B cell (primary cell): ENCODE data around the gene ADAMTS17. TPM values are rescaled to one million over a fixed set of nuclear protein-coding genes. Genes with fewer than 3 reads are reported as not detected.

Source experiments
- ATAC-seq: fragments of 200-7000 bp; cut with Tn5 transposase; one replicate; pipeline ENCODE4 v1.10.0; 2021; ENCODE audit warnings: low read depth, mild to moderate bottlenecking, moderate number of reproducible peaks, moderate library complexity
- CTCF ChIA-PET: fragments of 350-600 bp; sonication (Branson Sonifier 250); formaldehyde crosslinking; loops from one replicate; lab custom pipeline; 2021; ENCODE audit warnings: antibody characterized with exemption, inconsistent platforms; lab: Charles Lee
- POLR2A ChIA-PET: fragments of 350-600 bp; sonication (Branson Sonifier 250); formaldehyde crosslinking; loops from one replicate; lab custom pipeline; 2021; ENCODE audit warnings: antibody characterized with exemption; lab: Charles Lee
- DNase-seq: peaks from one replicate; pipeline ENCODE4 v3.0.0; 2013
- H2AFZ ChIP-seq: 2 replicates; pipeline ENCODE4 v1.6.1; 2012; ENCODE audit warnings: mild to moderate bottlenecking, low read depth, low read length; ENCODE audit not compliant: insufficient read depth, poor library complexity, severe bottlenecking
- H3K27ac ChIP-seq, 2 donors: 1 replicate in 1 of 2; 2 replicates in 1 of 2; pipeline ENCODE4 v1.5.1; 2012 to 2013; ENCODE audit warnings: low read length in 2 of 2, mild to moderate bottlenecking in 2 of 2, moderate library complexity in 1 of 2
- H3K27me3 ChIP-seq, 4 experiments: fragments of 200-600 bp in 1 of 4; sonication (generic) in 1 of 4; replicated peaks in 1 of 4; 1 replicate in 2 of 4; 2 replicates in 2 of 4; pipeline versions ENCODE4 v1.6.1 to v1.7.0; 2013 to 2016; ENCODE audit warnings: low read length in 3 of 4, mild to moderate bottlenecking in 2 of 4, mixed read lengths in 1 of 4, moderate library complexity in 1 of 4; ENCODE audit not compliant: insufficient read depth in 4 of 4, control insufficient read depth in 3 of 4; ENCODE audit errors: control extremely low read depth in 1 of 4
- H3K36me3 ChIP-seq, 2 experiments: replicated peaks in 1 of 2; 1 replicate in 1 of 2; 2 replicates in 1 of 2; pipeline versions ENCODE4 v1.6.1 to v1.7.1; 2013; ENCODE audit warnings: low read length in 1 of 2; ENCODE audit not compliant: insufficient read depth in 2 of 2, control insufficient read depth in 1 of 2; ENCODE audit errors: control extremely low read depth in 1 of 2, extremely low read depth in 1 of 2
- H3K4me1 ChIP-seq, 2 donors: fragments of 200-600 bp in 1 of 2; sonication (generic) in 1 of 2; 1 replicate in 1 of 2; 2 replicates in 1 of 2; pipeline versions ENCODE4 v1.5.1 to v1.6.1; 2013 to 2017; ENCODE audit warnings: low read length in 2 of 2; ENCODE audit not compliant: control insufficient read depth in 2 of 2, insufficient read depth in 2 of 2
- H3K4me2 ChIP-seq: replicated peaks from 2 replicates; pipeline ENCODE3; 2012; ENCODE audit warnings: mild to moderate bottlenecking, low read depth, low read length; ENCODE audit not compliant: poor library complexity, severe bottlenecking
- H3K4me3 ChIP-seq, 5 experiments: fragments of 200-600 bp in 1 of 5; sonication (generic) in 1 of 5; 1 replicate in 3 of 5; 2 replicates in 2 of 5; pipeline versions ENCODE4 v1.5.1 to v1.7.0; 2011 to 2016; ENCODE audit warnings: low read length in 4 of 5, mild to moderate bottlenecking in 4 of 5, low read depth in 2 of 5, control low read depth in 1 of 5, moderate library complexity in 1 of 5; ENCODE audit not compliant: insufficient read depth in 1 of 5; ENCODE audit errors: control extremely low read depth in 1 of 5, extremely low read depth in 1 of 5
- H3K79me2 ChIP-seq: fragments of 200-600 bp; sonication (generic); one replicate; pipeline ENCODE4 v1.6.0; 2016; ENCODE audit warnings: low read length; ENCODE audit not compliant: control insufficient read depth, insufficient read depth
- H3K9ac ChIP-seq: fragments of 200-600 bp; sonication (generic); 2 replicates; pipeline ENCODE4 v1.6.1; 2017; ENCODE audit warnings: mild to moderate bottlenecking, low read length, moderate library complexity
- H3K9me3 ChIP-seq, 3 donors: one replicate each; pipeline versions ENCODE4 v1.6.1 to v1.7.1; 2013; ENCODE audit warnings: low read length in 2 of 3; ENCODE audit not compliant: control insufficient read depth in 2 of 3, insufficient read depth in 1 of 3; ENCODE audit errors: control extremely low read depth in 1 of 3
- H4K20me1 ChIP-seq: 2 replicates; pipeline ENCODE4 v1.6.0; 2012; ENCODE audit warnings: mild to moderate bottlenecking, low read length; ENCODE audit not compliant: insufficient read depth, control insufficient read depth, poor library complexity, severe bottlenecking
- H3K27ac Mint-ChIP-seq: one replicate; pipeline ENCODE4 v1.8.0; 2021; ENCODE audit warnings: mixed read lengths
- H3K27me3 Mint-ChIP-seq: one replicate; pipeline ENCODE4 v1.8.0; 2021; ENCODE audit warnings: mixed read lengths
- H3K4me1 Mint-ChIP-seq: one replicate; pipeline ENCODE4 v1.8.0; 2021; ENCODE audit warnings: mixed read lengths
- H3K4me3 Mint-ChIP-seq: one replicate; pipeline ENCODE4 v1.8.0; 2021; ENCODE audit warnings: mixed read lengths
- H3K9me3 Mint-ChIP-seq: one replicate; pipeline ENCODE4 v1.8.0; 2022; ENCODE audit warnings: mixed read lengths; ENCODE audit not compliant: insufficient read depth
- CTCF ChIP-seq: fragments of 200-600 bp; IDR thresholded peaks from one replicate; pipeline ENCODE4 v1.8.0; 2022; ENCODE audit warnings: antibody characterized with exemption, mild to moderate bottlenecking
- EZH2 ChIP-seq: IDR thresholded peaks from 2 replicates; pipeline ENCODE4 v1.6.1; 2012; ENCODE audit warnings: borderline replicate concordance, low read depth, mild to moderate bottlenecking, moderate library complexity, low read length; ENCODE audit not compliant: insufficient read depth, poor library complexity, severe bottlenecking
- WGBS: methylation state at CpG from one replicate; pipeline ENCODE4 v1.1.5; 2013; ENCODE audit warnings: missing lambda C conversion rate; ENCODE audit not compliant: insufficient coverage; 5-methylcytosine and 5-hydroxymethylcytosine counted together
- intact Hi-C: fragments of 100-400 bp; cut with micrococcal nuclease; formaldehyde crosslinking; loops from one replicate; pipeline ENCODE4 v1.10.0; 2022
- polyA plus RNA-seq: library from polyadenylated mRNA; depleted of rRNA; stranded (reverse); fragments of >200 nt; gene quantifications from 2 replicates; pipeline ENCODE4 v1.2.3, GENCODE V29; 2012
- total RNA-seq, 2 donors: library from RNA; stranded (reverse); fragments of 120-200 nt in 1 of 2; gene quantifications; 1 replicate in 1 of 2; 2 replicates in 1 of 2; pipeline versions ENCODE4 v1.2.3 to v1.2.4, GENCODE V29; 2013 to 2022

The ADAMTS17 gene
- total and polyA plus RNA-seq, 2 donors (not counting 1 experiment from before 2014, with no cell fraction given): 0.10 TPM; not detected in 1

- no peak overlapping the region for H3K9ac ChIP-seq
- no peaks in the 10 kb centered on the region for H4K20me1 ChIP-seq
- no peak overlapping the region for H3K27ac ChIP-seq
- no peak overlapping the region for H3K4me3 ChIP-seq
- DNase-seq (no peak), ATAC-seq (no peak)
- H3K27me3 Mint-ChIP-seq: no peaks in the 10 kb centered on the region
- intact Hi-C loops: no loop called here
- no peak overlapping the region for H3K27ac Mint-ChIP-seq
- ChIA-PET CTCF (no interaction called here), POLR2A (no interaction called here)
- no peaks in the 10 kb centered on the region for H3K4me1 ChIP-seq
- H3K79me2 ChIP-seq: no peaks in the 10 kb centered on the region
- H3K27me3 ChIP-seq: no peaks in the 10 kb centered on the region
- no peaks in the 10 kb centered on the region for H3K36me3 ChIP-seq
- TF ChIP-seq EZH2 (no peak), CTCF (no peak)
- peaks cover under 1% of the 10 kb centered on the region for H3K4me1 Mint-ChIP-seq
- no peak overlapping the region for H3K4me2 ChIP-seq
- H3K9me3 Mint-ChIP-seq: no peaks in the 10 kb centered on the region
- H2AFZ ChIP-seq: no peak overlapping the region
- no peak overlapping the region for H3K4me3 Mint-ChIP-seq
- H3K9me3 ChIP-seq: peaks cover 0 to 13% (median 0%) of the 10 kb centered on the region in 3 donors
- WGBS: 81% methylated on average over 7 of the region's 8 CpGs
Observed at GRCh38 chr15:100106732-100107131, 235.0 kb downstream of the ADAMTS17 start.

- WGBS: 84% methylated on average over 5 of the region's 6 CpGs
- Histone ChIP-seq H3K4me1 (no peaks in the 10 kb centered on the region), H3K27ac (no peak overlapping the region), H4K20me1 (no peaks in the 10 kb centered on the region), H3K79me2 (no peaks in the 10 kb centered on the region), H3K36me3 (no peaks in the 10 kb centered on the region), H3K27me3 (no peaks in the 10 kb centered on the region), H3K9me3 (peaks cover 0 to 13% (median 0%) of the 10 kb centered on the region in 3 donors), H3K9ac (no peak overlapping the region), H2AFZ (no peak overlapping the region), H3K4me3 (no peak overlapping the region), H3K4me2 (no peak overlapping the region)
- intact Hi-C loops: no loop called here
- Mint-ChIP-seq H3K27ac (no peak overlapping the region), H3K27me3 (no peaks in the 10 kb centered on the region), H3K4me3 (no peak overlapping the region), H3K4me1 (no peaks in the 10 kb centered on the region), H3K9me3 (no peaks in the 10 kb centered on the region)
- ChIA-PET POLR2A (no interaction called here), CTCF (no interaction called here)
- ATAC-seq (no peak), DNase-seq (no peak)
- no peak for TF ChIP-seq EZH2
- no peak for TF ChIP-seq CTCF
Observed at GRCh38 chr15:100105101-100105500, 236.7 kb downstream of the ADAMTS17 start.
